Lower leg skin (tissue), 4 donors: Measurements from ENCODE around the gene CDADC1. TPM values are rescaled to one million over a fixed set of nuclear protein-coding genes. Genes with fewer than 3 reads are reported as not detected.

ENCODE experiments used
- DNase-seq, 2 donors: peaks; one replicate each; pipeline ENCODE4 v3.0.0-alpha.2; 2019; ENCODE audit warnings: low spot score in 2 of 2
- H3K4me3 ChIP-seq: fragments of 200-600 bp; sonication (generic); 2 replicates; pipeline ENCODE4 v1.5.1; 2017; ENCODE audit warnings: mild to moderate bottlenecking, low read depth; ENCODE audit not compliant: poor library complexity, severe bottlenecking
- POLR2A ChIP-seq, 2 donors: fragments of 450-650 bp; IDR thresholded peaks; one replicate each; pipeline ENCODE4 v1.6.1; 2016 to 2017; ENCODE audit warnings: antibody characterized with exemption in 2 of 2, mild to moderate bottlenecking in 1 of 2, moderate library complexity in 1 of 2
- WGBS, 2 donors: methylation state at CpG; one replicate each; pipeline ENCODE4 v1.1.5; 2018; 5-methylcytosine and 5-hydroxymethylcytosine counted together
- intact Hi-C: fragments of 100-400 bp; cut with DNase I; formaldehyde crosslinking; loops from one replicate; pipeline ENCODE4 v1.15.0; 2023; ENCODE audit warnings: low total_unique reads
- total RNA-seq, 4 donors: library from RNA; depleted of rRNA; stranded (reverse); fragments of >200 nt; gene quantifications; one replicate each; pipeline ENCODE4 v1.1.0, GENCODE V29; 2016
- TF ChIP-seq, protein P1 (sequence below), 3 donors: fragments of 450-650 bp; IDR thresholded peaks; one replicate each; pipeline ENCODE4 v1.5.1; 2016; ENCODE audit warnings: antibody characterized with exemption in 3 of 3, mild to moderate bottlenecking in 3 of 3, moderate library complexity in 2 of 3

Gene CDADC1
- total RNA-seq, 4 donors from 2014 or later: 0.84 to 7.2 (median 1.9) TPM

DNA sequence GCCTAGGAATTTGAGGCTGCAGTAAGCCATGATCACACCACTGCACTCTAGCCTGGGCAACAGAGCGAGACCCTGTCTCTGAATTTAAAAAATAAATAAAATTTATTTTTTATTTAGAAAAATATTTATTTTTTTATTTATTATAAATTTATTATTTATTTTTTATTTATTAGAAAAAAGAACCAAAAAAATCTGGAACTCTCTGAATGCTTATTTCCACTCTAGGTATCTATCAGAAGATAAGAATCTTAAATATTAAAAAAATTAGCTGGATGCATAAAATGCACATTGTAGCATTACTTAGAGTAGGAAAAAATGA is 82.8 kb downstream of the CDADC1 start:
- no peak for DNase-seq
- TF ChIP-seq, protein P1, sequence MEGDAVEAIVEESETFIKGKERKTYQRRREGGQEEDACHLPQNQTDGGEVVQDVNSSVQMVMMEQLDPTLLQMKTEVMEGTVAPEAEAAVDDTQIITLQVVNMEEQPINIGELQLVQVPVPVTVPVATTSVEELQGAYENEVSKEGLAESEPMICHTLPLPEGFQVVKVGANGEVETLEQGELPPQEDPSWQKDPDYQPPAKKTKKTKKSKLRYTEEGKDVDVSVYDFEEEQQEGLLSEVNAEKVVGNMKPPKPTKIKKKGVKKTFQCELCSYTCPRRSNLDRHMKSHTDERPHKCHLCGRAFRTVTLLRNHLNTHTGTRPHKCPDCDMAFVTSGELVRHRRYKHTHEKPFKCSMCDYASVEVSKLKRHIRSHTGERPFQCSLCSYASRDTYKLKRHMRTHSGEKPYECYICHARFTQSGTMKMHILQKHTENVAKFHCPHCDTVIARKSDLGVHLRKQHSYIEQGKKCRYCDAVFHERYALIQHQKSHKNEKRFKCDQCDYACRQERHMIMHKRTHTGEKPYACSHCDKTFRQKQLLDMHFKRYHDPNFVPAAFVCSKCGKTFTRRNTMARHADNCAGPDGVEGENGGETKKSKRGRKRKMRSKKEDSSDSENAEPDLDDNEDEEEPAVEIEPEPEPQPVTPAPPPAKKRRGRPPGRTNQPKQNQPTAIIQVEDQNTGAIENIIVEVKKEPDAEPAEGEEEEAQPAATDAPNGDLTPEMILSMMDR (IDR thresholded peaks at IDR 0.05): no peak
- TF ChIP-seq POLR2A (IDR thresholded peaks at IDR 0.05): no peak
- no peak overlapping the region for H3K4me3 ChIP-seq
- intact Hi-C loops: no loop called here
- WGBS, 2 donors: 97 to 100% methylated on average over 1 of the region's 1 CpG

DNA sequence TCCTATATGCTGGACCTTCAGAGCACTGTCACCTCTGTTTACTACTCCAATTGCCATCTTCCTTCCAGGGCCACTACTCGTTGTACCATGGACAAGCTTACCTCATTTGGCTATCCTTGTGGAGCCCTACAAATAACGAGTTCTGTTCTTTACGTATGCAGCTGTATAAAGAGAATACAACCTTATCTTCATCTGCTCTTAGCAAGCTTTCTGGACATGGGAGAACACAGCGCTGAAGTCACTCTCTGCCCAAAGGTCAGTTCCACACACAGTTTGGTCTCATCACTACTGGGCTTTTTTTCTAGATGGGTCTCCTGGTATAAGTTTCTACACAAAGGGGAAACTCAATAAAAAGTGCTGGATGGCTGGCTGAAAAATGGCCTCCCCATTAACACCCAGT is 88.9 kb downstream of the CDADC1 start:
- DNase-seq: no peak
- intact Hi-C loops: no loop called here
- TF ChIP-seq, protein P1 (IDR thresholded peaks at IDR 0.05): no peak
- no peak for TF ChIP-seq POLR2A (IDR thresholded peaks at IDR 0.05)
- no peak overlapping the region for H3K4me3 ChIP-seq
- 91 to 92% methylated on average over 4 of the region's 4 CpGs for WGBS, 2 donors

DNA sequence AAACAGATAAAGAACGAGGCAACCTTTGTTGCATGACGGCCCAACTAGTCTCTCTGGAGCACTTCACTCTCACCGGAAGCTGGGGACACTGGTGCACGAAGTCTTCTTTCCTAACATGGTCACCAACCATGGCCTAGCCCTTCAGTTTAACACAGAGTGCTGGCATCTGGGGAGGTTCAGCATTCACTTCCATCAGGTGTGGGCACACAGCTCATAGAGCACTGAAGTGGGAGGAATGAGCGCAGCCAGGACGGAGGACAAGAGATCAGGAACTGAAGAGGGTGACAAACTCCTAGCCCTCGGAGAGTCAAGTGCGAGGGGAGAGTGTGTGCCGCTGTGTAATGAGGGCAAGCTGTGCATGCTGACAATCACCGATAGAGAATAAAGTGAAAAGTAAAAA is 92.4 kb downstream of the CDADC1 start:
- no peak for DNase-seq
- no peak for TF ChIP-seq POLR2A (IDR thresholded peaks at IDR 0.05)
- TF ChIP-seq, protein P1 (IDR thresholded peaks at IDR 0.05): no peak
- WGBS, 2 donors: 93 to 95% methylated on average over 10 of the region's 10 CpGs
- intact Hi-C loops: no loop called here
- no peak overlapping the region for H3K4me3 ChIP-seq

DNA sequence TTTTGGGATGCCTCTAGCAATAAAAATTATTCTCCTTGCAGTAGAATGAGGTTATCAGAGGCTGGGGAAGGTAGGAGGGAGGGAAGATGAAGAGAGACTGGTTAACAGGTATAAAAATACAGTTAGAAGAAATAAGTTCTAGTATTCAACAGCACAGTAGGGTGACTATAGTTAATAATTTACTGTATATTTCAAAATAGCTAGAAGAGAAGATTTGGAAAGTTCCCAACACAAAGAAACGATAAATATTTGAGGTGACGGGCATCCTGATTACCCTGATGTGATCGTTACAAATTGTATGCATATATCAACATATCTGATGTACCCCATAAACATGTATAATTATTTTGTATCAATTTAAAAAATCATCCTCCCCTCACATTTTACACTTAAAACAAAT is 93.8 kb downstream of the CDADC1 start:
- 92 to 94% methylated on average over 3 of the region's 3 CpGs for WGBS, 2 donors
- no peak for TF ChIP-seq POLR2A (IDR thresholded peaks at IDR 0.05)
- TF ChIP-seq, protein P1 (IDR thresholded peaks at IDR 0.05): no peak
- H3K4me3 ChIP-seq: no peak overlapping the region
- intact Hi-C loops: no loop called here
- DNase-seq: no peak

DNA sequence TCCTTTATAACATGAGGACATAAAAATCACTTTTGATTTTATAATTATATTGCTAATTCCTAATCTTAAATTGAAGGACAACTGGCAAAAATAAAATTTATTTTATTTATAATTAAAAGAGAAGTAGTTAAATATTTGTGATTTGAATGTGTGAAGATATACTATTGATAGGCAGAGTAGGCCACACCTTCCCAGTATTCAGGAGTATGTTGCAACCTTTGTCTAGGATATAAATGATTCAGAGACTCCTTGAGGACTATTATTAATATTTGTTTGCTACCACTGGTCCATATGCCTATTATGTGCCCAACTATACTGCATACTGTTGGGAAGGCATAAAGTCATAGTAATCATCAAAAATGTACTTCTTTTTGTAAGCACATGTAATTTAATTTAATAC is 94.2 kb downstream of the CDADC1 start:
- no peak for TF ChIP-seq POLR2A (IDR thresholded peaks at IDR 0.05)
- TF ChIP-seq, protein P1 (IDR thresholded peaks at IDR 0.05): no peak
- intact Hi-C loops: no loop called here
- H3K4me3 ChIP-seq: no peak overlapping the region
- no peak for DNase-seq

DNA sequence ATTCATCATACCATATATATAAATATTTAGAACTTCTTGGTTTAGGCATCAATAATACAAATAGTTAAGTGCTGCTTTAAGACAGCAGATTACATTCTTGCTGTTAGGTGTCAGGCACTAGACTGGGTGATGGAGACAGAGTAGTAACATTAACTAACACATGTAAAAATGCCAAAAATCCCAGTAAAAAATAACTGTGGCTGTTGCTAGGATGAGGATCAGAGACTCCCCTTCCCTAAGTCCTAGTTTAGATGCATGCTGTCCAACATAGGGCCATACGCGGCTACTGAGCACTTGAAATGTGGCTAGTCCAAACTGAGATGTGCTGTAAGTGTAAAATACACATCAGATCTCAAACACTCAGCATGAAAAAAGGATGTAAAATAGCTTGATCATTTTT is 94.7 kb downstream of the CDADC1 start:
- no peak for DNase-seq
- no peak for TF ChIP-seq POLR2A (IDR thresholded peaks at IDR 0.05)
- TF ChIP-seq, protein P1 (IDR thresholded peaks at IDR 0.05): no peak
- 89 to 92% methylated on average over 2 of the region's 2 CpGs for WGBS, 2 donors
- H3K4me3 ChIP-seq: no peak overlapping the region
- intact Hi-C loops: no loop called here
